Natural killer cell (primary cell): ENCODE results near the gene OR13J1. TPM values are rescaled to one million over a fixed set of nuclear protein-coding genes. Genes with fewer than 3 reads are reported as not detected.
A peak's percentile ranks its signal among the peaks of the same experiment; 100 is the strongest.

Source experiments
- ATAC-seq, 3 donors: fragments of 150-1000 bp in 2 of 3; fragments of 200-7000 bp in 1 of 3; cut with Tn5 transposase; 1 replicate in 1 of 3; 2 replicates in 2 of 3; pipeline ENCODE4 v1.10.0; 2021; ENCODE audit warnings: mild to moderate bottlenecking in 2 of 3, moderate library complexity in 2 of 3
- DNase-seq, 2 donors: peaks; one replicate each; pipeline versions ENCODE4 v3.0.0 to v3.0.0-alpha.2; 2013 to 2021; ENCODE audit warnings: mixed read lengths in 1 of 2
- H3K27ac ChIP-seq: one replicate; pipeline ENCODE4 v1.5.1; 2013; ENCODE audit warnings: mild to moderate bottlenecking, low read length
- H3K27me3 ChIP-seq: one replicate; pipeline ENCODE4 v1.6.1; 2013; ENCODE audit warnings: low read length; ENCODE audit not compliant: control insufficient read depth, insufficient read depth
- H3K36me3 ChIP-seq: one replicate; pipeline ENCODE4 v1.6.1; 2013; ENCODE audit warnings: low read length; ENCODE audit not compliant: control insufficient read depth, insufficient read depth
- H3K4me1 ChIP-seq: one replicate; pipeline ENCODE4 v1.6.1; 2013; ENCODE audit warnings: low read length; ENCODE audit not compliant: control insufficient read depth, insufficient read depth
- H3K4me3 ChIP-seq: one replicate; pipeline ENCODE4 v1.5.1; 2013; ENCODE audit warnings: low read length
- H3K9me3 ChIP-seq: one replicate; pipeline ENCODE4 v1.6.1; 2013; ENCODE audit warnings: low read length; ENCODE audit not compliant: control insufficient read depth, insufficient read depth
- H3K27ac Mint-ChIP-seq, 2 donors: one replicate each; pipeline ENCODE4 v1.8.0; 2022; ENCODE audit warnings: mild to moderate bottlenecking in 2 of 2, mixed read lengths in 2 of 2, moderate library complexity in 1 of 2
- H3K27me3 Mint-ChIP-seq, 2 donors: one replicate each; pipeline ENCODE4 v1.8.0; 2022; ENCODE audit warnings: low read depth in 2 of 2, mixed read lengths in 2 of 2
- H3K36me3 Mint-ChIP-seq: one replicate; pipeline ENCODE4 v1.8.0; 2022; ENCODE audit warnings: mixed read lengths
- H3K4me1 Mint-ChIP-seq, 2 donors: one replicate each; pipeline ENCODE4 v1.8.0; 2022; ENCODE audit warnings: mixed read lengths in 2 of 2
- H3K4me3 Mint-ChIP-seq: one replicate; pipeline ENCODE4 v1.8.0; 2022; ENCODE audit warnings: mild to moderate bottlenecking, moderate library complexity, mixed read lengths
- H3K9me3 Mint-ChIP-seq, 2 donors: one replicate each; pipeline ENCODE4 v1.8.0; 2022; ENCODE audit warnings: mixed read lengths in 2 of 2
- WGBS: methylation state at CpG from one replicate; pipeline ENCODE4 v1.1.7; 2013; ENCODE audit warnings: missing lambda C conversion rate; ENCODE audit not compliant: insufficient coverage; 5-methylcytosine and 5-hydroxymethylcytosine counted together
- intact Hi-C: fragments of 100-400 bp; cut with micrococcal nuclease; formaldehyde crosslinking; loops from one replicate; pipeline ENCODE4 v1.14.2; 2022
- total RNA-seq, 4 donors: library from RNA; stranded (reverse); fragments of 120-200 nt in 1 of 4; gene quantifications; one replicate each; pipeline versions ENCODE4 v1.2.3 to v1.2.4, GENCODE V29; 2013 to 2022
- TF ChIP-seq, protein P1 (sequence below): fragments of 200-600 bp; IDR thresholded peaks from one replicate; pipeline ENCODE4 v1.8.0; 2022; ENCODE audit warnings: antibody characterized with exemption

Gene OR13J1
- total RNA-seq, 3 donors from 2014 or later (not counting 1 experiment from before 2014, with no cell fraction given) = not detected

DNA sequence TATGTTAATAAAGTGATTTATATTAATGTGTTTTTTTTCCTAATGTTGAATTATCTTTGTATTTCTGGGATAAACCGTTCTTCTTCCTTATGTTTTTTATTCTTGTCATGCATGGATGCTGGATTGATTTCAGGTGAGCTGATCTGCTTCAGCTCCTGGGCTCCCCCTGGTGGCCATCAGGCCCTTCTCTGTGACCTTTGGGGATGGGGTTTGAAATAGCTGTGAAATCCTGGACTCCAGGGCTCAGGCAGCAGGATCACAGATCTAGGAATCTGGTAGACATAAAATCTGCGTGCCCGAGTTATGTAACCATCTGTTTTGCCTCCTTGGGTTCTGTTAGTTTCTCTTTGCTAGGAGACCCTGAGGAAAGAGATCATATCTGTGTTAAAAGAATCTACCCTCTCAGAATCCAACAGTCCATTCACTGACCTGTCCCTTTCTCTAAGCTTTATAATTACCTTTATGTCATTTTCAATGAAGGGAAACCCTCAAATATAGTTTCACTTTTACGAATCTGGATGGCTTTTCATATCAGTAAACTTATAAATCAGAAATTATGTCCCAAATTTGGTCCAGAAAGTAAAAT lies 12.2 kb upstream of the OR13J1 start:
- Mint-ChIP-seq H3K36me3 (no peaks in the 10 kb centered on the region), H3K9me3 (peaks cover 0 to 1% of the 10 kb centered on the region in 2 donors), H3K4me1 (no peaks in the 10 kb centered on the region), H3K27me3 (peaks cover 18 to 21% of the 10 kb centered on the region in 2 donors), H3K27ac (no peak overlapping the region), H3K4me3 (no peak overlapping the region)
- Histone ChIP-seq H3K9me3 (no peaks in the 10 kb centered on the region), H3K4me1 (no peaks in the 10 kb centered on the region), H3K36me3 (no peaks in the 10 kb centered on the region), H3K27me3 (peaks cover 2% of the 10 kb centered on the region), H3K27ac (no peak overlapping the region), H3K4me3 (no peak overlapping the region)
- TF ChIP-seq, protein P1, sequence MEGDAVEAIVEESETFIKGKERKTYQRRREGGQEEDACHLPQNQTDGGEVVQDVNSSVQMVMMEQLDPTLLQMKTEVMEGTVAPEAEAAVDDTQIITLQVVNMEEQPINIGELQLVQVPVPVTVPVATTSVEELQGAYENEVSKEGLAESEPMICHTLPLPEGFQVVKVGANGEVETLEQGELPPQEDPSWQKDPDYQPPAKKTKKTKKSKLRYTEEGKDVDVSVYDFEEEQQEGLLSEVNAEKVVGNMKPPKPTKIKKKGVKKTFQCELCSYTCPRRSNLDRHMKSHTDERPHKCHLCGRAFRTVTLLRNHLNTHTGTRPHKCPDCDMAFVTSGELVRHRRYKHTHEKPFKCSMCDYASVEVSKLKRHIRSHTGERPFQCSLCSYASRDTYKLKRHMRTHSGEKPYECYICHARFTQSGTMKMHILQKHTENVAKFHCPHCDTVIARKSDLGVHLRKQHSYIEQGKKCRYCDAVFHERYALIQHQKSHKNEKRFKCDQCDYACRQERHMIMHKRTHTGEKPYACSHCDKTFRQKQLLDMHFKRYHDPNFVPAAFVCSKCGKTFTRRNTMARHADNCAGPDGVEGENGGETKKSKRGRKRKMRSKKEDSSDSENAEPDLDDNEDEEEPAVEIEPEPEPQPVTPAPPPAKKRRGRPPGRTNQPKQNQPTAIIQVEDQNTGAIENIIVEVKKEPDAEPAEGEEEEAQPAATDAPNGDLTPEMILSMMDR = peak; percentile 99
- DNase-seq (peak; percentile 78 to 89), ATAC-seq (peak; percentile 64 to 75 (median 67))
- WGBS = 0% methylated on average over 4 of the region's 4 CpGs
- intact Hi-C loops = loop anchor here (1.0 to 5.0 kb wide), 3 partner anchors 92 to 280 kb away; no protein-coding TSS in a partner anchor

DNA sequence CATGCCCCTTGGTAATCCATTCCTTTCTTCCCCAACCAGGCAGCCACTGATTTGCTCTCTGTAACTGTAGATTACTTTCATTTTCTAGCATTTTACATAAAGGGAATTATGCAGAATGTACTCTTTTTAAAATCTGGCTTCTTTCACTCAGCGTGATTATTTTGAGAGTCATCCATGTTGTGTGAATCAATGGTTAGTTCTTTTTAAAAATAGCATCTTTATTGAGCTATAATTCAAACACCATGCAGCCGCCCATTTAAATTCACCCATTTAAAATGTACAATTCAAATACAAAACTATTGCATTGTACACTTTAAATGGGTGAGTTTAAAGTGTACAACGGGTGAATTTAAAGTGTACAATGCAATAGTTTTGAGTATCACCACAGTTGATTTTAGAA lies 2.3 kb upstream of the OR13J1 start:
- peaks cover 8% of the 10 kb centered on the region for H3K27me3 ChIP-seq
- no peaks in the 10 kb centered on the region for H3K9me3 ChIP-seq
- no peak overlapping the region for H3K27ac Mint-ChIP-seq
- H3K4me3 ChIP-seq = no peak overlapping the region
- H3K36me3 Mint-ChIP-seq = no peaks in the 10 kb centered on the region
- DNase-seq (no peak), ATAC-seq (no peak)
- H3K27ac ChIP-seq = no peak overlapping the region
- no peaks in the 10 kb centered on the region for H3K36me3 ChIP-seq
- intact Hi-C loops = no loop called here
- TF ChIP-seq, protein P1 = no peak
- H3K4me3 Mint-ChIP-seq = no peak overlapping the region
- H3K4me1 ChIP-seq = no peaks in the 10 kb centered on the region
- H3K4me1 Mint-ChIP-seq = no peaks in the 10 kb centered on the region
- no CpG with 5 or more reads among the region's 3 CpGs for WGBS
- peaks cover 0 to 3% of the 10 kb centered on the region in 2 donors for H3K9me3 Mint-ChIP-seq
- peaks cover 12 to 17% of the 10 kb centered on the region in 2 donors for H3K27me3 Mint-ChIP-seq

DNA sequence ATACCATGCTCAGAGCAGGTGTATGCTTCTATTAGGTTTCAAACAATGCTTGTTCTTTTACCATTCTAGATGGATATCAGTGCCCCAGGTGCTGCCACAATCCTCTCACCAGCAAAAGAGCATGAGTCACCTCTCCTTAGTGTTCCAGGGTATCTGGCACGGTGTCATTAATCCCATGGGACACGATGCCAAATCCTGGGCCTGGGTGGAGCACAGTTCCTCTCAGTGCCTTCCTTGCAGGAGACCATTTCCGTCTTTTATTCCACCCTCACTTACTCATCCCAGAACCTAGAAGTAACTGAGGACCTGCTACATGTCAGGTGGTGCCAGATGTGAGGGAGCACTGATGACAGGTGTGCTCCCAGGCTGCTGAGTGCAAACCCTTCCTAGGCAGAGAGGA lies 1.3 kb upstream of the OR13J1 start:
- H3K9me3 ChIP-seq = no peaks in the 10 kb centered on the region
- intact Hi-C loops = no loop called here
- no peaks in the 10 kb centered on the region for H3K4me1 ChIP-seq
- no peak overlapping the region for H3K4me3 ChIP-seq
- H3K27ac Mint-ChIP-seq = no peak overlapping the region
- no peak overlapping the region for H3K4me3 Mint-ChIP-seq
- no peaks in the 10 kb centered on the region for H3K36me3 Mint-ChIP-seq
- H3K27me3 Mint-ChIP-seq = peaks cover 3 to 11% of the 10 kb centered on the region in 2 donors
- no peak overlapping the region for H3K27ac ChIP-seq
- 82% methylated on average over 3 of the region's 3 CpGs for WGBS
- ATAC-seq = no peak
- peaks cover 6% of the 10 kb centered on the region for H3K27me3 ChIP-seq
- no peaks in the 10 kb centered on the region for H3K36me3 ChIP-seq
- H3K4me1 Mint-ChIP-seq = no peaks in the 10 kb centered on the region
- H3K9me3 Mint-ChIP-seq = no peaks in the 10 kb centered on the region
- TF ChIP-seq, protein P1 = no peak
- DNase-seq = no peak
